Dedifferentiated amniotic fluid mesenchymal stem cell (primary cell): ENCODE data around the gene BAHCC1.
"Not testable (repeated sequence)": the region's sequence is repeated elsewhere in the genome, so short reads cannot be mapped to it uniquely, and the experiment has no call there.

ENCODE experiments used
- DNase-seq: peaks from one replicate; pipeline ENCODE4 v3.0.0-alpha.2; 2016; ENCODE audit errors: extremely low spot score

The BAHCC1 gene

DNA sequence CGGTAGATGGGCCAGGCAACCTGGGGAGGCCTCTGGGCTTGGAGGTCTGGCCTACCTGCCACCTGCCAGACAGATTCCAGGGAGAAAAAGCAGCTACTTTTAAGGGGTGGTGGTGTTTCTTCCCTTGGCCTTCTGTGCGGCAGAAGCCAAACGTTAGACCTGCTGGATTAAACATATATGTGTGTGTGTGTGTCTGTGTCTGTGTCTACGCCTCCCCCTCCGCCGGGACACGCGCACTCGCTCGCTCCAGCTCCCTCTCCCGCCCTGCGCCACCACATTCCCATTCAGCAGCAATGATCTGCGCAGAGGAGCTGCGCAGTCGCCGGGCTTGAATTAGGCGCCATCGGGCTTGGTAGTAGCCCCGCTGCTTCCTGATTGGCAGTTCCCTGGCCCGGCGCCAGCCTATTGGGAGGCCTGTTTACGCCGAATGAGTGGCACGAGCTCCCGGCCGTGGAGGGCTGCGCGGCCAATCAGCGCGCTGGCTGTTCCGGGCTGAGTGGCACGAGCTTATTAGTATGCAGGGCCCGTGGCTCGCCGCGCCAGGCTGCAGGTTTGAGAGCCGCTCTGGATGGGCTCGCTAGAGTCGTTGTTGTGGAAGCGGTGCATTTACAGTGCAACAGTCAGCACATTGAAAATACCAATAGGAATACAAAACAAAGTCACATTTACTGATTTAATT, at the start of gene BAHCC1:
BAHCC1 (plus strand) TSS at position 537 of the 679 bp plus-strand sequence. CDS start 4,283 bp downstream, outside the sequence.
- peak; percentile 99 for DNase-seq

- peak; percentile 95 for DNase-seq
These were observed 49.0 kb upstream of the BAHCC1 start for GRCh38 chr17:81346090-81346907.

GRCh38 chr17:81346908-81347349, 48.3 kb upstream of the BAHCC1 start:
- DNase-seq: no peak

DNA sequence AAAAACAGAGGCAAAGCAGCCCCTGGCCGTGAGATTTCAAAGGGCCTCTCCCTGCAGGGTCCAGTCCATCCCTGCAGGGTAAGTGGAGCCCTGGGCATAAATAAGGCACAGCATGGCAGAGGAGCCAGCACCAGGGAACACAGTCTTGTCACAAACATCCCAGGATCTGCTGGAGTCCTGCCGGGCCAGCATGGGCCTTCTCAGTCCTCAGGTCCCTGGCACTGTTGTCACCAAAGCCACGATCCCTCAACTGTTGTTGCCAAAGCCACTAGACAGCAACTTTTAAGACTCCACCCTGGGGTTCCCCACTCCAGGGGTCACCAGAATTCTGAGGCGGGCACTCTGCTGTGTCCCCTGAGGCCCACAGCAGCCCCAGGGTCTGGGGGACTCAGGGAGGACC, 47.8 kb upstream of the BAHCC1 start:
- no peak for DNase-seq

- DNase-seq: no peak
These were observed 46.9 kb upstream of the BAHCC1 start for GRCh38 chr17:81348097-81349055.

DNA sequence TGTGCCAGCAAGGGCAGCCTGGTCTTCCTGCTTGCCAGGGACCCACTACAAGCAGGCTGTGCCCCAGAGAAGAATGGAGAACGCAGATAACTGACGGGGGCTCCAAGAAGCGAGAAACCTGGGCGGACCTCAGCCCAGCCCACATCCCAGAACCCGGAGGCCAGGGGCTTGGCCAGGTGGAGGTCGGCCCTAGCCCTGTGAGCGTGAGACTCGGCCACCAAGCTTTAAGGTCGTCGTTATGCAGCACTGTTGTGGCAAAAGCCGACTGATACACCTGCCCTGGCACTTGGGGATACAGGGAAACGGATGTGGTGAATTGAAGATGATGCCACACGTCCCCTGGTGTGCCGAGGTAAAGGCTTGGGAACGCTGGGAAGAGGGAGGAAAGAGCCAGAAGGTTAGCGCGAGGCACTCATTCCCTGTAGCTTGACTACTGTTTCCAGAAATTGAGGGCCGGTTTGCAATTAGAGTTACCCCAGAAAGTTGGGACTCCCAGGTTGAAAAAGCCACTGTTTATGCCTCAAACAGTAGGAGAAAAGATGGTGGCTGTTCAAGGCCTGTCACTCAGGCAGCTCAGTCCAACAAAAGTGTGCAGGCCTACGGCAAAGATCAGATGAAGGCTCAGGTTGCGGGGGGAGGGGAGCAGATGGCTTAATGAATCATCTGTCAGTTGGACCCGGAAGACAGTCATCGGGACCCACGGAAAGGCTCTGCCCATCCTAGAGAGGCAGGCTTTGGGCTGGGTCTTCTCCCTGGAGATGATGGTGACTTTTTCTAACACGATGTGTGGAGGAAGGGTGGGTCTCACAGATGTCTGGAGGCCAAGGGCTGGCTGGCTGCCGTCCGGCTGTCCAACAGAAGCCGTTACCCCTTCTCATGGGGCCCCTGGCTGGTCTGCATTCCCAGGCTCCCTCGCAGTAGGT, 45.6 kb upstream of the BAHCC1 start:
- DNase-seq: no peak

DNA sequence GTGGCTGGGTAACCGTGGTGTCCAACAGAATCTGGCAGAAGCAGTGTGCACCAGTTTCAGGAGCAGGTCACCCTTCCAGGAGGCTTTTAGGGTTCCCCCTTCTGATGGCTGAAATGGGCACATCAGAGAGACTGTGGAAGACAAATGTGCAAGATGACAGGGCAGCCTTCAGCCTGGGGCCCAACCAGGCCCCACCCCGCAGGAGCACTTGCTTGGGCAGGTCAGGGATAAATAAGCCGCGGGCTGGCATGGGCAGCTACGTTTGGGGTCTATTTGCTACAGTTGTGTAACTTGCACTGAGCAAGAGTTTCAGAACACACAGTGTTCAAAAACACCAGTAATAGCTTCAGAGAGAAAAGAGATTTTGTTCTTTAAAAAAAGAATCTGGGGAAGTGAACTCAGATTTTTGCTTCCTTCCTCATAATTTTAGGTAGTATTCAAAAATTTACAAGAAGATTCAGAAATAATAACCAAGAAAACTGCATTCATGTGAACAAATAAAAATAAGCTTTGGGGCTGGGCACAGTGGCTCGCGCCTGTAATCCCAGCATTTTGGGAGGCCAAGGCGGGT, 44.9 kb upstream of the BAHCC1 start:
- no peak for DNase-seq

DNA sequence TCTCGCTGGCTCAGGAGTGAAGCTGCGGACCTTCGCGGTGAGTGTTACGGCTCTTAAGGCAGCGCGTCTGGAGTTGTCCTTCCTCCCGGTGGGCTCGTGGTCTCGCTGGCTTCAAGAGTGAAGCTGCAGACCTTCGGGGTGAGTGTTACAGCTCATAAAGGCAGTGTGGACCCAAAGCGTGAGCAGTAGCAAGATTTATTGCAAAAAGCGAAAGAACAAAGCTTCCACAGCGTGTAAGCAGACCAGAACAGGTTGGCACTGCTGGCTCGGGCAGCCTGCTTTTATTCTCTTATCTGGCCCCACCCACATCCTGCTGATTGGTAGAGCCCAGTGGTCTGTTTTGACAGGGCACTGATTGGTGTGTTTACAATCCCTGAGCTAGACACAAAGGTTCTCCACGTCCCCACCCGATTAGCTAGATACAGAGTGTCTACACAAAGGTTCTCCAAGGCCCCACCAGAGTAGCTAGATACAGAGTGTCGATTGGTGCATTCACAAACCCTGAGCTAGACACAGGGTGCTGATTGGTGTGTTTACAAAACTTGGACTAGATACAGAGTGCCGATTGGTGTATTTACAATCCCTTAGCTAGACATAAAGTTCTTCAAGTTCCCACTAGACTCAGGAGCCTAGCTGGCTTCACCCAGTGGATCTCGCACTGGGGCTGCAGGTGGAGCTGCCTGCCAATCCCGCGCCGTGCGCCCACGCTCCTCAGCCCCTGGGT, 43.8 kb upstream of the BAHCC1 start:
- DNase-seq: not testable (repeated sequence)

GRCh38 chr17:81352056-81352455, 43.2 kb upstream of the BAHCC1 start:
- not testable (repeated sequence) for DNase-seq

DNA sequence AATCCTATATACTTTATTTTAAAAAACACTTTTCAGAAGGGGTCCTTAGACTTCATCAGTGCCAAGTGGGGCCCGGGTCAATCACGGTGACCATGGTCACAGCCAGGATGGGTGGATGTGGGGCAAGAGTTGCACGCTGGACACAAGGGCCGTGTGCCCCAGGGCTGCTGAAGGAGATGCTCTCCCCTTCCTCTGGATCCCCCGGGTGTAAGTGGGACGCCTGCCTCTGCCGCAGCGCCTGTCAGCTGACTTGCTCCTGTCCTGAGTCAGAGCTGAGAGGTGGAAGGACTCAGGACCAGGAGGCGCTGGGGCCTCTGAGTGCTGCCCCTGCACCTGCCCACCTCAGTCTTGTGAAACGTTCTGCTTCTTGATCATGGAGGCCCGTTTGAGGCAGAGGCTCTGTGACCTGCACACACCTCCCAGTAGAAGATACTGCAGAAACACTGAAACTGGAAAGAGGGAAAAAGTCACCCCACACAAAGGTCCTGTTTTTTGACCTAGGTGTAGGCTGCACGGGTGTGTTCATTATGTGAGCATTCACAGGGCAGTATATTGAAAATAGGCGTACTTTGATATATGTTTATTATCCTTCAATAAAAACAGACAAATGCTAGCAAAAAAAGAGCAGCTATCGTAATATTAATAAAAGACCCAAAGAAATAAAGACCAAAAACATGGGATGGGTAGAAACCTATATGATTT, 40.9 kb upstream of the BAHCC1 start:
- DNase-seq: no peak

DNA sequence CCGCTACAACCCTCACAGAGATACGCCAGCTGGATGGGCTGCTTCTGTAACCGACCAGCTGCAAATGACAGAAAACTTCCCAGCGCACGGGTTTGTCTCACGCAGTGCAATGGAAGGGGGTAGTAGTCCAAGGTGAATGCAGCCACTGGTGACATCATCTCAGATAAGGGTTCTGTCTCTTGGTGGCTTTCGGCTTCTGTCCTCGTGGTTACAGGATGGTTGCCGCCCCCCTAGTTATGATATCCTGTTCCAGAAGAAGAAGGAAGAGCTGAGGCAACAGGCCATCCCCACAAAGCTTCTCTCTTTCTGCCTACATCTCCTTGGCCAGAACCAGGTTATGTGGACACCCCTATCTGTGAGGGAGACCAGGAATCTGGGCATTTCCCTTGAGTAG, 40.3 kb upstream of the BAHCC1 start:
- no peak for DNase-seq

GRCh38 chr17:81359218-81359617, 36.0 kb upstream of the BAHCC1 start:
- DNase-seq: no peak

GRCh38 chr17:81362001-81362400, 33.3 kb upstream of the BAHCC1 start:
- DNase-seq: not testable (repeated sequence)

- DNase-seq: no peak
These were observed 30.7 kb upstream of the BAHCC1 start for GRCh38 chr17:81364278-81365147.

GRCh38 chr17:81365148-81365600, 30.1 kb upstream of the BAHCC1 start:
- DNase-seq: peak; percentile 31

- no peak for DNase-seq
These were observed 29.4 kb upstream of the BAHCC1 start for GRCh38 chr17:81365601-81366585.

GRCh38 chr17:81366648-81367047, 28.6 kb upstream of the BAHCC1 start:
- no peak for DNase-seq
